ENCODE measurements around the gene SMYD2. TPM values are rescaled to one million over a fixed set of nuclear protein-coding genes. Genes with fewer than 3 reads are reported as not detected.

SMYD2 gene
- total and polyA plus RNA-seq, 2 experiments from 2014 or later = 34.4 to 39.8 TPM

- Histone ChIP-seq H3K4me2 (no peak overlapping the region), H3K36me3 (replicated peaks; ENCODE audit: insufficient read depth, low read depth) (no peaks in the 10 kb centered on the region), H3K27ac (no peak overlapping the region), H3K4me3 (no peak overlapping the region), H3K9me3 (ENCODE audit: low read depth) (no peaks in the 10 kb centered on the region), H3K4me1 (ENCODE audit: insufficient read depth) (peaks cover 5% of the 10 kb centered on the region), H2AFZ (no peak overlapping the region), H3K27me3 (no peaks in the 10 kb centered on the region), H3K9me2 (replicated peaks; ENCODE audit: insufficient read depth) (no peaks in the 10 kb centered on the region), H3K79me2 (no peaks in the 10 kb centered on the region), H4K20me1 (ENCODE audit: insufficient read depth, poor library complexity, severe bottlenecking) (no peaks in the 10 kb centered on the region)
- WGBS (ENCODE audit: low lambda C conversion rate, missing lambda C conversion rate) = 96% methylated on average over 4 of the region's 4 CpGs
- DNase-seq (ENCODE audit: low spot score) = no peak
- TF ChIP-seq EZH2phosphoT487 (IDR thresholded peaks at IDR 0.05; ENCODE audit: low read depth, severe bottlenecking, unreplicated experiment) (no peak), CTCF (IDR thresholded peaks at IDR 0.05; ENCODE audit: poor library complexity) (no peak), EZH2 (IDR thresholded peaks at IDR 0.05; ENCODE audit: borderline replicate concordance) (no peak)
Measured at GRCh38 chr1:214335567-214335966, 54.6 kb downstream of the SMYD2 start.

GRCh38 chr1:214337015-214337414 lies 56.1 kb downstream of the SMYD2 start:
- Histone ChIP-seq H3K9me3 (ENCODE audit: low read depth) (no peaks in the 10 kb centered on the region), H3K79me2 (no peaks in the 10 kb centered on the region), H3K36me3 (replicated peaks; ENCODE audit: insufficient read depth, low read depth) (no peaks in the 10 kb centered on the region), H4K20me1 (ENCODE audit: insufficient read depth, poor library complexity, severe bottlenecking) (no peaks in the 10 kb centered on the region), H3K27ac (no peak overlapping the region), H3K4me3 (no peak overlapping the region), H3K27me3 (no peaks in the 10 kb centered on the region), H2AFZ (no peak overlapping the region), H3K9me2 (replicated peaks; ENCODE audit: insufficient read depth) (no peaks in the 10 kb centered on the region), H3K4me2 (no peak overlapping the region), H3K4me1 (ENCODE audit: insufficient read depth) (peaks cover 5% of the 10 kb centered on the region)
- 71% methylated on average over 2 of the region's 2 CpGs for WGBS (ENCODE audit: low lambda C conversion rate, missing lambda C conversion rate)
- no peak for DNase-seq (ENCODE audit: low spot score)
- TF ChIP-seq EZH2 (IDR thresholded peaks at IDR 0.05; ENCODE audit: borderline replicate concordance) (no peak), CTCF (IDR thresholded peaks at IDR 0.05; ENCODE audit: poor library complexity) (no peak), EZH2phosphoT487 (IDR thresholded peaks at IDR 0.05; ENCODE audit: low read depth, severe bottlenecking, unreplicated experiment) (no peak)

GRCh38 chr1:214337511-214337910 lies 56.6 kb downstream of the SMYD2 start:
- Histone ChIP-seq H3K36me3 (replicated peaks; ENCODE audit: insufficient read depth, low read depth) (no peaks in the 10 kb centered on the region), H3K4me1 (ENCODE audit: insufficient read depth) (peaks cover 5% of the 10 kb centered on the region), H3K4me2 (no peak overlapping the region), H3K4me3 (no peak overlapping the region), H3K9me3 (ENCODE audit: low read depth) (no peaks in the 10 kb centered on the region), H3K27ac (peak overlapping the region; percentile 65), H3K27me3 (no peaks in the 10 kb centered on the region), H4K20me1 (ENCODE audit: insufficient read depth, poor library complexity, severe bottlenecking) (no peaks in the 10 kb centered on the region), H2AFZ (no peak overlapping the region), H3K79me2 (no peaks in the 10 kb centered on the region), H3K9me2 (replicated peaks; ENCODE audit: insufficient read depth) (no peaks in the 10 kb centered on the region)
- 62% methylated on average over 6 of the region's 6 CpGs for WGBS (ENCODE audit: low lambda C conversion rate, missing lambda C conversion rate)
- no peak for TF ChIP-seq EZH2 (IDR thresholded peaks at IDR 0.05; ENCODE audit: borderline replicate concordance)
- TF ChIP-seq EZH2phosphoT487 (IDR thresholded peaks at IDR 0.05; ENCODE audit: low read depth, severe bottlenecking, unreplicated experiment) = no peak
- no peak for TF ChIP-seq CTCF (IDR thresholded peaks at IDR 0.05; ENCODE audit: poor library complexity)
- peak; percentile 38 for DNase-seq (ENCODE audit: low spot score)

- H3K36me3 ChIP-seq (replicated peaks; ENCODE audit: insufficient read depth, low read depth) = no peaks in the 10 kb centered on the region
- H3K4me3 ChIP-seq = no peak overlapping the region
- no peak for TF ChIP-seq EZH2 (IDR thresholded peaks at IDR 0.05; ENCODE audit: borderline replicate concordance)
- TF ChIP-seq CTCF (IDR thresholded peaks at IDR 0.05; ENCODE audit: poor library complexity) = no peak
- no peak for TF ChIP-seq EZH2phosphoT487 (IDR thresholded peaks at IDR 0.05; ENCODE audit: low read depth, severe bottlenecking, unreplicated experiment)
- no peaks in the 10 kb centered on the region for H4K20me1 ChIP-seq (ENCODE audit: insufficient read depth, poor library complexity, severe bottlenecking)
- H3K27me3 ChIP-seq = no peaks in the 10 kb centered on the region
- no peaks in the 10 kb centered on the region for H3K9me3 ChIP-seq (ENCODE audit: low read depth)
- WGBS (ENCODE audit: low lambda C conversion rate, missing lambda C conversion rate) = 87% methylated on average over 4 of the region's 4 CpGs
- no peak for DNase-seq (ENCODE audit: low spot score)
- peaks cover 5% of the 10 kb centered on the region for H3K4me1 ChIP-seq (ENCODE audit: insufficient read depth)
- H3K27ac ChIP-seq = peak overlapping the region; percentile 65
- H3K79me2 ChIP-seq = no peaks in the 10 kb centered on the region
- no peak overlapping the region for H2AFZ ChIP-seq
- H3K4me2 ChIP-seq = no peak overlapping the region
- H3K9me2 ChIP-seq (replicated peaks; ENCODE audit: insufficient read depth) = no peaks in the 10 kb centered on the region
Measured at GRCh38 chr1:214338212-214338611, 57.3 kb downstream of the SMYD2 start.
